HepG2 (cell line): ENCODE measurements around the gene ACSF3. TPM values are rescaled to one million over a fixed set of nuclear protein-coding genes. Genes with fewer than 3 reads are reported as not detected.

ENCODE experiments used
- CBX2 ChIP-seq, 2 experiments: fragments of 200-600 bp in 1 of 2; sonication (generic); formaldehyde crosslinking in 1 of 2; IDR thresholded peaks; 2 replicates each; pipeline versions ENCODE4 v1.7.0 to v1.8.1; 2018 to 2022; ENCODE audit warnings: low read depth in 2 of 2, low read length in 1 of 2, mild to moderate bottlenecking in 1 of 2, missing genetic modification reagents in 1 of 2
- HNRNPL ChIP-seq: fragments of 200-400 bp; formaldehyde crosslinking; IDR thresholded peaks from 2 replicates; pipeline ENCODE4 v1.6.1; 2017; ENCODE audit warnings: mild to moderate bottlenecking, low read depth, low read length
- KDM2A ChIP-seq: sonication (generic); formaldehyde crosslinking; IDR thresholded peaks from 2 replicates; pipeline ENCODE4 v1.4.0; 2020; ENCODE audit warnings: low read depth, missing genetic modification reagents, borderline replicate concordance
- KMT2A ChIP-seq: sonication (generic); formaldehyde crosslinking; IDR thresholded peaks from 2 replicates; pipeline ENCODE4 v1.4.0; 2020; ENCODE audit warnings: missing genetic modification reagents
- MXD4 ChIP-seq: IDR thresholded peaks from 2 replicates; pipeline ENCODE4 v1.6.1; 2016; ENCODE audit warnings: mild to moderate bottlenecking, missing biosample characterization, missing genetic modification reagents
- RAD21 ChIP-seq: fragments of 450-650 bp; formaldehyde crosslinking; IDR thresholded peaks from 2 replicates; pipeline ENCODE4 v1.5.0; 2020; ENCODE audit warnings: mild to moderate bottlenecking
- RFX5 ChIP-seq: IDR thresholded peaks from 2 replicates; pipeline ENCODE4 v1.6.1; 2011; ENCODE audit warnings: low read depth, low read length, improper control_type of control experiment
- SIN3A ChIP-seq: IDR thresholded peaks from 2 replicates; pipeline ENCODE4 v1.6.1; 2011; ENCODE audit warnings: low read depth, mild to moderate bottlenecking, control low read depth, low read length, borderline replicate concordance
- SP5 ChIP-seq: IDR thresholded peaks from 2 replicates; pipeline ENCODE4 v1.6.1; 2016; ENCODE audit warnings: low read depth, borderline replicate concordance
- TAF15 ChIP-seq: fragments of 200-400 bp; formaldehyde crosslinking; IDR thresholded peaks from one replicate; pipeline ENCODE4 v1.6.1; 2018; ENCODE audit warnings: mild to moderate bottlenecking, low read depth, low read length; ENCODE audit not compliant: poor library complexity, severe bottlenecking
- ZIK1 ChIP-seq: sonication (generic); formaldehyde crosslinking; IDR thresholded peaks from 2 replicates; pipeline ENCODE4 v1.5.0; 2020; ENCODE audit warnings: mild to moderate bottlenecking, low read depth, missing genetic modification reagents, borderline replicate concordance
- ZNF468 ChIP-seq: sonication (generic); formaldehyde crosslinking; IDR thresholded peaks from 2 replicates; pipeline ENCODE4 v1.8.0; 2022; ENCODE audit warnings: mild to moderate bottlenecking, moderate library complexity, missing genetic modification reagents
- ZSCAN25 ChIP-seq: sonication (generic); formaldehyde crosslinking; IDR thresholded peaks from 2 replicates; pipeline ENCODE4 v1.8.0; 2022; ENCODE audit warnings: mild to moderate bottlenecking, missing genetic modification reagents
- polyA plus RNA-seq, 8 experiments: library from polyadenylated mRNA; depleted of rRNA in 3 of 8; stranded (reverse) in 7 of 8; unstranded in 1 of 8; fragments of >200 nt; fragmentation: Illumina TruSeq in 4 of 8; extraction: Trizol in 4 of 8; gene quantifications; 2 replicates each; pipeline versions ENCODE4 v1.2.1 to v1.2.3, GENCODE V29; 2011 to 2016; ENCODE audit warnings: low read depth in 4 of 8, missing spikeins in 1 of 8, mixed read lengths in 1 of 8; ENCODE audit not compliant: insufficient read depth in 1 of 8
- total RNA-seq, 5 experiments: library from RNA; depleted of rRNA; stranded (reverse); fragments of >200 nt; fragmentation: Illumina TruSeq; extraction: Trizol; gene quantifications; 2 replicates each; pipeline ENCODE4 v1.2.3, GENCODE V29; 2016; ENCODE audit warnings: low read depth in 1 of 5
- TF ChIP-seq, protein P1 (sequence below): sonication (generic); formaldehyde crosslinking; IDR thresholded peaks from 2 replicates; pipeline ENCODE4 v1.4.0; 2020; ENCODE audit warnings: mild to moderate bottlenecking, missing genetic modification reagents, borderline replicate concordance
- TF ChIP-seq, protein P2 (sequence below): sonication (generic); formaldehyde crosslinking; conservative IDR thresholded peaks from 2 replicates; pipeline ENCODE4 v1.8.0; 2022; ENCODE audit warnings: mild to moderate bottlenecking, moderate library complexity, missing genetic modification reagents
- TF ChIP-seq, protein P3 (sequence below): sonication (generic); formaldehyde crosslinking; conservative IDR thresholded peaks from 2 replicates; pipeline ENCODE4 v1.4.0; 2020; ENCODE audit warnings: missing genetic modification reagents
- TF ChIP-seq, protein P4 (sequence below): sonication (generic); formaldehyde crosslinking; IDR thresholded peaks from 2 replicates; pipeline ENCODE4 v1.5.0; 2020; ENCODE audit warnings: mild to moderate bottlenecking, missing genetic modification reagents, borderline replicate concordance

The ACSF3 gene
- total and polyA plus RNA-seq, 2 of the 13 experiments (the other 11 are each of a cell fraction or from before 2014, with no cell fraction given), result 14.9 to 30.6 TPM

DNA sequence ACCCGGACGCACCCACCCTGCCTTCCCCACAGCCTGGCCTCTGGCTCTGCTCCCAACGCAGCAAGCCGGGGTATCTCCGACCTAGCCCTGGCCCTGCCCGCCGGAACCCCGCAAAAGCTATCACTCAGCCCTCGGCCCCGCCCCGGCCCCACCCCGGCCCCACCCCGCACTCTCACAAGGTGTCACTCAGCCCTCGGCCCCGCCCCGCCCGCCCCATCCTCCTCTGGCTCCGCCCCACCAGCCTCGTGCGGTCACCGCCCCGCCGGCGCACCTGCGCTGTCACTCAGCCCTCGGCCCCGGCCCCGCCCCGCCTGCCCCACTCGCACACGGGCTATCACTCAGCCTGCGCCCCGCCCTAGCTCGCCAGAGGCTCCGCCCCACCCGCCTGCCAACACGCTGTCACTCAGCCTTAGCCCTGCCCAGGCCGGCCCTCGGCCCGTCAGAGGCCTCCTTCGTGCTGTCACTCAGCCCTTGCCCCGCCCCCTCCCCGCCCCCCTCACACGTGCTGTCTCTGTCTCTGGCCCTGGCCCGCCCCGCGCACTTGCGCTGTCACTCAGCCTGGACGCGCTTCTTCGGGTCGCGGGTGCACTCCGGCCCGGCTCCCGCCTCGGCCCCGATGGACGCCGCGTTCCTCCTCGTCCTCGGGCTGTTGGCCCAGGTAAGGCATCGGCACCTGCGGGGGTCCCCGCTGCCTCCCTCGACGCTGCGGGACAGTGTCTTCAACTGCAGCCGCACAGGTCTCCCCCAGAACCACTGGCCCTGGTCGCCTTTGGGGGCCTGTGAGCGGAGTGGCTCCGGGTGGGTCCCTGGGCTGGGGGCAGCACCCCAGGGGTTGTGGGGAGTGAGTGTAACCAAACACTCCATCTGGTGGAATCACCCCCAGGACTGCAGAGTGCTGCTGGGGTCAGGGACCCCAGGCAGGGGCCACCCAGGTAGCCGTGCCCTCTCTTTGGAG, 77.8 kb downstream of the ACSF3 start, which contains the start of gene CDH15 (continued):
- TF ChIP-seq, protein P1, sequence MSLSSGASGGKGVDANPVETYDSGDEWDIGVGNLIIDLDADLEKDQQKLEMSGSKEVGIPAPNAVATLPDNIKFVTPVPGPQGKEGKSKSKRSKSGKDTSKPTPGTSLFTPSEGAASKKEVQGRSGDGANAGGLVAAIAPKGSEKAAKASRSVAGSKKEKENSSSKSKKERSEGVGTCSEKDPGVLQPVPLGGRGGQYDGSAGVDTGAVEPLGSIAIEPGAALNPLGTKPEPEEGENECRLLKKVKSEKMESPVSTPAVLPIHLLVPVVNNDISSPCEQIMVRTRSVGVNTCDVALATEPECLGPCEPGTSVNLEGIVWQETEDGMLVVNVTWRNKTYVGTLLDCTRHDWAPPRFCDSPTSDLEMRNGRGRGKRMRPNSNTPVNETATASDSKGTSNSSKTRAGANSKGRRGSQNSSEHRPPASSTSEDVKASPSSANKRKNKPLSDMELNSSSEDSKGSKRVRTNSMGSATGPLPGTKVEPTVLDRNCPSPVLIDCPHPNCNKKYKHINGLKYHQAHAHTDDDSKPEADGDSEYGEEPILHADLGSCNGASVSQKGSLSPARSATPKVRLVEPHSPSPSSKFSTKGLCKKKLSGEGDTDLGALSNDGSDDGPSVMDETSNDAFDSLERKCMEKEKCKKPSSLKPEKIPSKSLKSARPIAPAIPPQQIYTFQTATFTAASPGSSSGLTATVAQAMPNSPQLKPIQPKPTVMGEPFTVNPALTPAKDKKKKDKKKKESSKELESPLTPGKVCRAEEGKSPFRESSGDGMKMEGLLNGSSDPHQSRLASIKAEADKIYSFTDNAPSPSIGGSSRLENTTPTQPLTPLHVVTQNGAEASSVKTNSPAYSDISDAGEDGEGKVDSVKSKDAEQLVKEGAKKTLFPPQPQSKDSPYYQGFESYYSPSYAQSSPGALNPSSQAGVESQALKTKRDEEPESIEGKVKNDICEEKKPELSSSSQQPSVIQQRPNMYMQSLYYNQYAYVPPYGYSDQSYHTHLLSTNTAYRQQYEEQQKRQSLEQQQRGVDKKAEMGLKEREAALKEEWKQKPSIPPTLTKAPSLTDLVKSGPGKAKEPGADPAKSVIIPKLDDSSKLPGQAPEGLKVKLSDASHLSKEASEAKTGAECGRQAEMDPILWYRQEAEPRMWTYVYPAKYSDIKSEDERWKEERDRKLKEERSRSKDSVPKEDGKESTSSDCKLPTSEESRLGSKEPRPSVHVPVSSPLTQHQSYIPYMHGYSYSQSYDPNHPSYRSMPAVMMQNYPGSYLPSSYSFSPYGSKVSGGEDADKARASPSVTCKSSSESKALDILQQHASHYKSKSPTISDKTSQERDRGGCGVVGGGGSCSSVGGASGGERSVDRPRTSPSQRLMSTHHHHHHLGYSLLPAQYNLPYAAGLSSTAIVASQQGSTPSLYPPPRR, result peak; percentile 36; the same call in 1 of the 2 replicates
- TF ChIP-seq, protein P2, sequence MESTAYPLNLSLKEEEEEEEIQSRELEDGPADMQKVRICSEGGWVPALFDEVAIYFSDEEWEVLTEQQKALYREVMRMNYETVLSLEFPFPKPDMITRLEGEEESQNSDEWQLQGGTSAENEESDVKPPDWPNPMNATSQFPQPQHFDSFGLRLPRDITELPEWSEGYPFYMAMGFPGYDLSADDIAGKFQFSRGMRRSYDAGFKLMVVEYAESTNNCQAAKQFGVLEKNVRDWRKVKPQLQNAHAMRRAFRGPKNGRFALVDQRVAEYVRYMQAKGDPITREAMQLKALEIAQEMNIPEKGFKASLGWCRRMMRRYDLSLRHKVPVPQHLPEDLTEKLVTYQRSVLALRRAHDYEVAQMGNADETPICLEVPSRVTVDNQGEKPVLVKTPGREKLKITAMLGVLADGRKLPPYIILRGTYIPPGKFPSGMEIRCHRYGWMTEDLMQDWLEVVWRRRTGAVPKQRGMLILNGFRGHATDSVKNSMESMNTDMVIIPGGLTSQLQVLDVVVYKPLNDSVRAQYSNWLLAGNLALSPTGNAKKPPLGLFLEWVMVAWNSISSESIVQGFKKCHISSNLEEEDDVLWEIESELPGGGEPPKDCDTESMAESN (CRISPR knock-in tag), result no peak
- no peak; the same call in 1 of the 2 replicates for TF ChIP-seq MXD4 (CRISPR knock-in tag)
- no peak for TF ChIP-seq ZIK1 (CRISPR knock-in tag)
- peak; percentile 54 for TF ChIP-seq SP5 (CRISPR knock-in tag)
- TF ChIP-seq SIN3A, result peak; percentile 72; the same call in 1 of the 2 replicates
- 0 out of 2 replicates have a peak, but pooled peaks have one; percentile 10 for TF ChIP-seq KMT2A (CRISPR knock-in tag)
- TF ChIP-seq RFX5, result no peak
- no peak for TF ChIP-seq ZNF468 (CRISPR knock-in tag)
- TF ChIP-seq, protein P3, sequence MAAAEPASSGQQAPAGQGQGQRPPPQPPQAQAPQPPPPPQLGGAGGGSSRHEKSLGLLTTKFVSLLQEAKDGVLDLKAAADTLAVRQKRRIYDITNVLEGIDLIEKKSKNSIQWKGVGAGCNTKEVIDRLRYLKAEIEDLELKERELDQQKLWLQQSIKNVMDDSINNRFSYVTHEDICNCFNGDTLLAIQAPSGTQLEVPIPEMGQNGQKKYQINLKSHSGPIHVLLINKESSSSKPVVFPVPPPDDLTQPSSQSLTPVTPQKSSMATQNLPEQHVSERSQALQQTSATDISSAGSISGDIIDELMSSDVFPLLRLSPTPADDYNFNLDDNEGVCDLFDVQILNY (CRISPR knock-in tag), result 0 out of 2 replicates have a peak, but pooled peaks have one; percentile 11
- TF ChIP-seq HNRNPL, result no peak
- TF ChIP-seq, protein P4, sequence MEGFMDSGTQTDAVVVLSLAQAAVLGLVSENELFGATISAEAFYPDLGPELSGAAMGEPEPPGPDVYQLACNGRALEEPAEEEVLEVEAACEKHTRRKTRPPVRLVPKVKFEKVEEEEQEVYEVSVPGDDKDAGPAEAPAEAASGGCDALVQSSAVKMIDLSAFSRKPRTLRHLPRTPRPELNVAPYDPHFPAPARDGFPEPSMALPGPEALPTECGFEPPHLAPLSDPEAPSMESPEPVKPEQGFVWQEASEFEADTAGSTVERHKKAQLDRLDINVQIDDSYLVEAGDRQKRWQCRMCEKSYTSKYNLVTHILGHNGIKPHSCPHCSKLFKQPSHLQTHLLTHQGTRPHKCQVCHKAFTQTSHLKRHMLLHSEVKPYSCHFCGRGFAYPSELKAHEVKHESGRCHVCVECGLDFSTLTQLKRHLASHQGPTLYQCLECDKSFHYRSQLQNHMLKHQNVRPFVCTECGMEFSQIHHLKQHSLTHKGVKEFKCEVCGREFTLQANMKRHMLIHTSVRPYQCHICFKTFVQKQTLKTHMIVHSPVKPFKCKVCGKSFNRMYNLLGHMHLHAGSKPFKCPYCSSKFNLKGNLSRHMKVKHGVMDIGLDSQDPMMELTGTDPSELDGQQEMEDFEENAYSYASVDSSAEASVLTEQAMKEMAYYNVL (CRISPR knock-in tag), result 0 out of 2 replicates have a peak, but pooled peaks have one; percentile 36
- TF ChIP-seq KDM2A, result no peak
- TF ChIP-seq CBX2 (IDR thresholded peaks at IDR 0.05; ENCODE audit: low read depth, low read length), result no peak
- TF ChIP-seq CBX2 (CRISPR knock-in tag; IDR thresholded peaks at IDR 0.05; ENCODE audit: low read depth), result no peak
- no peak for TF ChIP-seq ZSCAN25 (CRISPR knock-in tag)
- TF ChIP-seq TAF15, result peak; percentile 12
- peak; percentile 39; the same call in 1 of the 2 replicates for TF ChIP-seq RAD21 (CRISPR knock-in tag)
